Endothelial cell of umbilical vein (primary cell): ENCODE data around the gene CIRBP. TPM values are rescaled to one million over a fixed set of nuclear protein-coding genes. Genes with fewer than 3 reads are reported as not detected.

Experiments
- BruUV-seq: library from RNA; stranded (reverse); fragments of 400-500 nt; replicated peaks from 2 replicates; lab custom pipeline; 2021; lab: Mats Ljungman, UMichigan
- CTCF ChIA-PET: fragments of 300-600, 350-600 bp; sonication (Branson Sonifier 250); formaldehyde crosslinking; loops from one replicate; lab custom pipeline; 2021; ENCODE audit warnings: antibody characterized with exemption, inconsistent platforms; lab: Charles Lee
- POLR2A ChIA-PET: fragments of 300-600, 350-600 bp; sonication (Branson Sonifier 250); formaldehyde crosslinking; loops from one replicate; lab custom pipeline; 2021; ENCODE audit warnings: antibody characterized with exemption, inconsistent platforms; lab: Charles Lee
- DNase-seq: peaks from one replicate; pipeline ENCODE4 v3.0.0-alpha.2; 2011; ENCODE audit warnings: low read depth, low spot score
- FAIRE-seq: peaks from 2 replicates; lab custom pipeline; 2011; peaks lifted over from hg19 to GRCh38; lab: Jason Lieb, UNC
- H2AFZ ChIP-seq: 2 replicates; pipeline ENCODE4 v1.6.0; 2012; ENCODE audit warnings: low read depth, low read length, control low read depth, inconsistent platforms
- H3K27ac ChIP-seq: 2 replicates; pipeline ENCODE4 v1.5.1; 2011; ENCODE audit warnings: low read depth, mild to moderate bottlenecking, control low read depth, low read length, moderate library complexity; ENCODE audit not compliant: insufficient read depth
- H3K27me3 ChIP-seq, 2 experiments: 2 replicates each; pipeline versions ENCODE4 v1.6.0 to v1.6.1; 2011; ENCODE audit warnings: low read length in 2 of 2, mixed read lengths in 1 of 2; ENCODE audit not compliant: control insufficient read depth in 2 of 2, insufficient read depth in 2 of 2
- H3K36me3 ChIP-seq, 2 experiments: 2 replicates in 1 of 2; 3 replicates in 1 of 2; pipeline ENCODE4 v1.5.1; 2011; ENCODE audit warnings: low read length in 2 of 2, mild to moderate bottlenecking in 1 of 2, moderate library complexity in 1 of 2; ENCODE audit not compliant: control insufficient read depth in 2 of 2, insufficient read depth in 2 of 2; ENCODE audit errors: extremely low read depth in 1 of 2
- H3K4me1 ChIP-seq: 3 replicates; pipeline ENCODE4 v1.5.1; 2011; ENCODE audit warnings: mild to moderate bottlenecking, low read length; ENCODE audit not compliant: control insufficient read depth, insufficient read depth; ENCODE audit errors: extremely low read depth
- H3K4me2 ChIP-seq: 2 replicates; pipeline ENCODE4 v1.6.1; 2011; ENCODE audit warnings: low read length, control low read depth, mixed read lengths; ENCODE audit not compliant: insufficient read depth
- H3K4me3 ChIP-seq, 3 experiments: fragments of 200-600 bp in 1 of 3; sonication (generic), shearing (Covaris generic) in 1 of 3; replicated peaks in 1 of 3; 2 replicates each; pipeline ENCODE4 v1.5.1; 2011 to 2016; ENCODE audit warnings: control low read depth in 3 of 3, low read length in 3 of 3, mild to moderate bottlenecking in 2 of 3, inconsistent platforms in 1 of 3, low read depth in 1 of 3, moderate library complexity in 1 of 3; ENCODE audit not compliant: insufficient read depth in 1 of 3
- H3K79me2 ChIP-seq: 2 replicates; pipeline ENCODE4 v1.6.0; 2012; ENCODE audit warnings: low read length, inconsistent platforms; ENCODE audit not compliant: control insufficient read depth, insufficient read depth
- H3K9ac ChIP-seq: replicated peaks from 2 replicates; pipeline ENCODE3; 2011; ENCODE audit warnings: low read length, control low read depth; ENCODE audit not compliant: insufficient read depth; ENCODE audit errors: extremely low read depth
- H3K9me1 ChIP-seq: replicated peaks from 3 replicates; pipeline ENCODE4 v1.6.0; 2011; ENCODE audit warnings: mild to moderate bottlenecking, low read length; ENCODE audit not compliant: control insufficient read depth, insufficient read depth; ENCODE audit errors: extremely low read depth
- H3K9me3 ChIP-seq: replicated peaks from 2 replicates; pipeline ENCODE4 v1.5.1; 2012; ENCODE audit warnings: low read length, inconsistent platforms; ENCODE audit not compliant: control insufficient read depth, insufficient read depth
- H4K20me1 ChIP-seq: replicated peaks from 2 replicates; pipeline ENCODE3; 2011; ENCODE audit warnings: mild to moderate bottlenecking, low read length; ENCODE audit not compliant: control insufficient read depth, insufficient read depth; ENCODE audit errors: extremely low read depth
- EZH2 ChIP-seq: IDR thresholded peaks from 2 replicates; pipeline ENCODE4 v1.6.1; 2012; ENCODE audit warnings: borderline replicate concordance, low read depth, mild to moderate bottlenecking, moderate library complexity, low read length, inconsistent platforms; ENCODE audit not compliant: severe bottlenecking
- FOS ChIP-seq: IDR thresholded peaks from 2 replicates; pipeline ENCODE4 v1.6.1; 2011; ENCODE audit warnings: mild to moderate bottlenecking, low read length, moderate library complexity, borderline replicate concordance; ENCODE audit not compliant: insufficient read depth
- GATA2 ChIP-seq: IDR thresholded peaks from 2 replicates; pipeline ENCODE4 v1.7.0; 2011; ENCODE audit warnings: low read depth, mild to moderate bottlenecking, moderate library complexity, mixed read lengths, low read length; ENCODE audit not compliant: insufficient read length, insufficient read depth
- JUN ChIP-seq: IDR thresholded peaks from 2 replicates; pipeline ENCODE4 v1.6.1; 2011; ENCODE audit warnings: borderline replicate concordance, low read depth; ENCODE audit not compliant: insufficient read length, insufficient read depth
- MYC ChIP-seq: IDR thresholded peaks from one replicate; pipeline ENCODE4 v1.6.1; 2011; ENCODE audit warnings: mild to moderate bottlenecking, low read depth, low read length
- POLR2A ChIP-seq: IDR thresholded peaks from 2 replicates; pipeline ENCODE4 v1.6.1; 2012; ENCODE audit warnings: low read depth, mild to moderate bottlenecking, control low read depth, low read length
- POLR2AphosphoS5 ChIP-seq: IDR thresholded peaks from 2 replicates; pipeline ENCODE4 v1.6.1; 2012; ENCODE audit warnings: low read depth, mild to moderate bottlenecking, control low read depth, low read length, moderate library complexity; ENCODE audit not compliant: insufficient read depth
- dilution Hi-C: fragments of 300-500 bp; cut with MboI; formaldehyde crosslinking; loops from one replicate; pipeline ENCODE4 v1.15.0; 2019; ENCODE audit warnings: low sequenced_read_pairs; ENCODE audit not compliant: extremely low pct_ligation_motif_present
- intact Hi-C: fragments of 100-400 bp; cut with micrococcal nuclease; formaldehyde crosslinking; loops from one replicate; pipeline ENCODE4 v1.10.0; 2022
- polyA plus RNA-seq, 4 experiments: library from polyadenylated mRNA; depleted of rRNA in 3 of 4; stranded (reverse) in 3 of 4; unstranded in 1 of 4; fragments of >200 nt; gene quantifications; 2 replicates each; pipeline versions ENCODE4 v1.2.1 to v1.2.3, GENCODE V29; 2011 to 2012; ENCODE audit warnings: missing spikeins in 1 of 4
- total RNA-seq: library from RNA; stranded (reverse); gene quantifications from 2 replicates; pipeline ENCODE4 v1.2.3, GENCODE V29; 2021
- TF ChIP-seq, protein P1 (sequence below): IDR thresholded peaks from 2 replicates; pipeline ENCODE4 v1.6.1; 2011; ENCODE audit not compliant: insufficient read depth, insufficient read length
- TF ChIP-seq, protein P2 (sequence below), 2 donors: IDR thresholded peaks; 1 replicate in 1 of 2; 2 replicates in 1 of 2; pipeline ENCODE4 v1.5.1; 2011; ENCODE audit warnings: low read length in 2 of 2, mild to moderate bottlenecking in 2 of 2, moderate library complexity in 2 of 2, control low read depth in 1 of 2, inconsistent platforms in 1 of 2, low read depth in 1 of 2; ENCODE audit not compliant: insufficient read depth in 1 of 2; ENCODE audit errors: extremely low read depth in 1 of 2

Gene CIRBP
- total and polyA plus RNA-seq, 2 donors (not counting 3 experiments of a cell fraction or from before 2014, with no cell fraction given), result 225 to 439 TPM

DNA sequence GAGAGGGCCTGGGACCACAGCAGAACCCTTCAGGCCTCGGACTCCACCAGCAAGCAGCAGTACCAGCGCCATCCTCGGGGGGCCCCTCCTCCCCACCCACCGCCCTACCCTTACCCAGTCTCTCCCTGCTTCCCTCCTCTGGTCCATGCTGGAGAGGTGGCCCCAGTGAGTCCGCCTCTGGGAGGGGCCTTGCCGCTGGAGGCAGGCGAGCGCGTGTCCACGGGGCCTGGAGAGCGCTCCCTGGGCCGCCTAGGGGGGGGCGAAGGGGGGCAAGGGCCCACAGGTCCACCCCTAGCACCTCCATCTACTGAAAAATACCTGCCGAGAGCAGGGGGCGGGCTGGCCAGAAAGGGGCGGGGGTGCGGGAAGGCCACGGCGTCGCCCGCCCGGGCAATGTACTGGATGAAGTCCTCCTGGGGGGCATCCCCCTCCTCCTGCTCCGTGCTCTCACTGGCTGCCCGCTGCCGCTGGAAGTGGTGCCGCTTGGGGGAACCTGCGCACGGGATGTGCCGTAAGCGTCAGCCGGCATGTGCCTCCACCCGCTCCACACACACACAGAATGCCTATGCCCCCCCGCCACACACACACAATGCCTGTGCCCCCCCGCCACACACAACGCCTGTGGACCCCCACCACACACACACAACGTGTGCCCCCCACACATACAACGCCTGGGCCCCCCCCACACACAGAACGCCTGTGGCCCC, 38.2 kb upstream of the CIRBP start:
- no peaks in the 10 kb centered on the region for H3K9me3 ChIP-seq
- TF ChIP-seq, protein P1, sequence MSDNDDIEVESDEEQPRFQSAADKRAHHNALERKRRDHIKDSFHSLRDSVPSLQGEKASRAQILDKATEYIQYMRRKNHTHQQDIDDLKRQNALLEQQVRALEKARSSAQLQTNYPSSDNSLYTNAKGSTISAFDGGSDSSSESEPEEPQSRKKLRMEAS, result no peak
- TF ChIP-seq EZH2, result no peak
- TF ChIP-seq JUN, result no peak
- no peak for TF ChIP-seq FOS
- H2AFZ ChIP-seq, result no peak overlapping the region
- H3K4me1 ChIP-seq, result peaks cover 10% of the 10 kb centered on the region
- intact Hi-C loops (no loop called here), dilution Hi-C loops (no loop called here)
- FAIRE-seq, result no peak
- no peak overlapping the region for H3K9ac ChIP-seq
- H3K27me3 ChIP-seq, result no peaks in the 10 kb centered on the region
- CTCF ChIA-PET, result no interaction called here
- no peak overlapping the region for H3K4me3 ChIP-seq
- H4K20me1 ChIP-seq, result no peaks in the 10 kb centered on the region
- H3K36me3 ChIP-seq, result peaks cover 0 to 18% of the 10 kb centered on the region in 2 experiments
- no peak for DNase-seq
- H3K4me2 ChIP-seq, result no peak overlapping the region
- no peaks in the 10 kb centered on the region for H3K9me1 ChIP-seq
- no TSS peak for BruUV-seq
- H3K79me2 ChIP-seq, result no peaks in the 10 kb centered on the region
- H3K27ac ChIP-seq, result no peak overlapping the region
- POLR2A ChIA-PET, result no interaction called here

DNA sequence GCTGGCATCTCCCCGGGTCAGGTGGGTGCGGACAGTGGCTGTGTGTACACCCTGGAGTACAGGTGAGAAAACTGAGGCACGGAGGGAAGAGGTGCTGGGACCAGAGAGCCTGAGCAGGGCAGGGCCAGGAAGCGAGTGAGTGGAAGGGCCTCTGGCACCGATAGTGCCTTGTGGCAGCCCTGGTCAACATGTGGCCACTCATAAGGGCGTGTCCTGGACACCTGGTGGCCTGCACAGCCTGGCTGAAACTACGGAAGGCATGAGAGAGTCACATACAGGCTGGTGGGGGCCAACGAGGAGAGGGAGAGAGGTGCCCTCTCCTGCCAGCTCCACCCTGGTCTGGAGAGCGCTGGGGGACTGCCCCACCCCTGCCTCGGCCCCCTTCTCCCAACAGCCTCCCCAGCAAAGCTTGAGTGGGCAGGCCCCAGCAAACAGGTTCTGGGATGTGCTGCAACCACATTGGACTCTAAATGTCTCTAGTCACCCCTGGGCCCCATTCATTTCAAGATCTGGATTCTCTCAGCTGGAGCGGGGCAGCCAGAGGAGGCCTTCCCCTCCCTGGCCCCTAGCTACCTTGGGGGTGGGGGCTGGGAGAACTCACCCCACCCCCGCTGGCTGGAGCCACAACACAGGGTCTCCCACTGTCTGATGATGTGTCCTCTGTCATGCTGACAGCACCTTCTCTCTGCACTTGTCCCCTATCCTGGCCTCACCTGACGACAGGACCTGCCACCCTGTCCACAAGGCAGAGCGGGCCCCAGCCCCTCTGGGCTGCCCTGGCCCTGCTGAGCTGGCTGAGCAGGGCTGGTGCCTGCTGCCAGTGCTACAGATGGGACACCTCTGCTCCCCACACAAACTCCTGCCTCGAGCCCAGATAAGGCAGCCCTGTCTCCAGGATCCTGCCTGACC, 37.1 kb upstream of the CIRBP start:
- ChIA-PET POLR2A (no interaction called here), CTCF (interaction anchor here (1.2 to 1.6 kb wide), 3 partner anchors 9 to 119 kb away, joined by 4 to 7 read pairs (median 5); no protein-coding TSS in a partner anchor)
- TF ChIP-seq POLR2AphosphoS5, result no peak
- TF ChIP-seq, protein P2, sequence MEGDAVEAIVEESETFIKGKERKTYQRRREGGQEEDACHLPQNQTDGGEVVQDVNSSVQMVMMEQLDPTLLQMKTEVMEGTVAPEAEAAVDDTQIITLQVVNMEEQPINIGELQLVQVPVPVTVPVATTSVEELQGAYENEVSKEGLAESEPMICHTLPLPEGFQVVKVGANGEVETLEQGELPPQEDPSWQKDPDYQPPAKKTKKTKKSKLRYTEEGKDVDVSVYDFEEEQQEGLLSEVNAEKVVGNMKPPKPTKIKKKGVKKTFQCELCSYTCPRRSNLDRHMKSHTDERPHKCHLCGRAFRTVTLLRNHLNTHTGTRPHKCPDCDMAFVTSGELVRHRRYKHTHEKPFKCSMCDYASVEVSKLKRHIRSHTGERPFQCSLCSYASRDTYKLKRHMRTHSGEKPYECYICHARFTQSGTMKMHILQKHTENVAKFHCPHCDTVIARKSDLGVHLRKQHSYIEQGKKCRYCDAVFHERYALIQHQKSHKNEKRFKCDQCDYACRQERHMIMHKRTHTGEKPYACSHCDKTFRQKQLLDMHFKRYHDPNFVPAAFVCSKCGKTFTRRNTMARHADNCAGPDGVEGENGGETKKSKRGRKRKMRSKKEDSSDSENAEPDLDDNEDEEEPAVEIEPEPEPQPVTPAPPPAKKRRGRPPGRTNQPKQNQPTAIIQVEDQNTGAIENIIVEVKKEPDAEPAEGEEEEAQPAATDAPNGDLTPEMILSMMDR (IDR thresholded peaks at IDR 0.05; ENCODE audit: extremely low read depth in 1 of 2, insufficient read depth in 1 of 2, low read depth in 1 of 2, low read length in 2 of 2), result no peak
- TF ChIP-seq, protein P1, result no peak
- no peak for TF ChIP-seq EZH2
- TF ChIP-seq POLR2A, result no peak
- TF ChIP-seq JUN, result no peak
- TF ChIP-seq FOS, result no peak
- no peak for TF ChIP-seq GATA2
- no peak for TF ChIP-seq MYC
- H3K4me1 ChIP-seq, result peaks cover 10% of the 10 kb centered on the region
- H3K9ac ChIP-seq, result no peak overlapping the region
- no peaks in the 10 kb centered on the region for H3K27me3 ChIP-seq
- dilution Hi-C loops (no loop called here), intact Hi-C loops (no loop called here)
- H3K36me3 ChIP-seq, result peaks cover 0 to 18% of the 10 kb centered on the region in 2 experiments
- H3K79me2 ChIP-seq, result no peaks in the 10 kb centered on the region
- no peaks in the 10 kb centered on the region for H4K20me1 ChIP-seq
- H3K4me3 ChIP-seq, result no peak overlapping the region
- no peak for DNase-seq
- H2AFZ ChIP-seq, result no peak overlapping the region
- no peak overlapping the region for H3K27ac ChIP-seq
- no peak overlapping the region for H3K4me2 ChIP-seq
- no peaks in the 10 kb centered on the region for H3K9me3 ChIP-seq
- BruUV-seq, result no TSS peak
- no peak for FAIRE-seq
- no peaks in the 10 kb centered on the region for H3K9me1 ChIP-seq
